Ammon's horn (tissue), 1 donor: ENCODE results near the gene SLC24A4.

Experiments used
- DNase-seq: peaks from one replicate; pipeline ENCODE4 v3.0.0-alpha.2; 2016; ENCODE audit warnings: low spot score

Gene SLC24A4

DNA sequence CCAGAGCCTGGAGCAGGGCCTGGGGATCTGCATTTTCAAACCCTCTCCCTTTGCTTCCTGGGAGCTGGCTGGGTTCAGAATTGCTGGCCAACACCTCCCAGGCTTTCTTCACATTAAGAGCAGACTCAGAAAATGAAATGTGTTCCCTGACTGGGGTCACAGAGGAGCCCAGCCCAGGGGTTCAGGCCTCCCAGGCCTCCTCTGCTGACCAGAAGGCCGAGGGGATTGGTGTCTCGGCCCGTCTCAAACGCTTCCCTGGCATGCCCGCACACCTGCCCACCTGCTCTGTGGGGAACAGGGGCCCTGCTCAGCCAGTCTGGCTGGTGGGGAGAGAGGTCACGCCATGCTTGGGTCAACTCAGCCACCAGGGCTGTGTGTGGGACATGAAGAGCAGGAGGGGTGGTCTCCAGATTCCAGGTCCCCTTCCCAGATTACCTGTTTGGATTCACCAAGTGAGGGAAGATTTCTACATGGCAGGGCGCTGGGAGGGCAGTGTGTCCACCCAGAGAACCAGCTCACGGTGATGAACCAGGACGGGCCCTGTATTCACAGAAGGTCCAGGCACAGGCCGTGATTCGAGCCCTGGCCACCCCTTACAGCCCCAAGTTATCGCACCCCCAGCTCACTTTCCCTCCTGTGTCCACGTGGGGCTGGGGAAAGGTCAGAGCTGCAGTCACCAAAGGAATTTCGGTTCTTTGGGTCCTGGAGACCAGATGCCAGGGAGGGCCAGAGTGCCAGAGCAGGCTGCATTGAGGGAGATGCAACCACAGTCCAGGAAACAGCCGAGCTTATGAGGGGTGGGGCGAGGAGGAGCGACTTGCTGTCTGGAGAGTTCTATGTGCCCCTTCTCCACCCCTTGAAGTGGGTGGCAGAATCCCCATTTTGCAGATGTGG lies 135.4 kb downstream of the SLC24A4 start:
- no peak for DNase-seq

GRCh38 chr14:92459030-92459949 lies 136.3 kb downstream of the SLC24A4 start:
- DNase-seq: no peak

- DNase-seq: no peak
Measured at GRCh38 chr14:92459950-92460421, 137.0 kb downstream of the SLC24A4 start.

GRCh38 chr14:92460541-92460915 lies 137.6 kb downstream of the SLC24A4 start:
- DNase-seq: no peak

DNA sequence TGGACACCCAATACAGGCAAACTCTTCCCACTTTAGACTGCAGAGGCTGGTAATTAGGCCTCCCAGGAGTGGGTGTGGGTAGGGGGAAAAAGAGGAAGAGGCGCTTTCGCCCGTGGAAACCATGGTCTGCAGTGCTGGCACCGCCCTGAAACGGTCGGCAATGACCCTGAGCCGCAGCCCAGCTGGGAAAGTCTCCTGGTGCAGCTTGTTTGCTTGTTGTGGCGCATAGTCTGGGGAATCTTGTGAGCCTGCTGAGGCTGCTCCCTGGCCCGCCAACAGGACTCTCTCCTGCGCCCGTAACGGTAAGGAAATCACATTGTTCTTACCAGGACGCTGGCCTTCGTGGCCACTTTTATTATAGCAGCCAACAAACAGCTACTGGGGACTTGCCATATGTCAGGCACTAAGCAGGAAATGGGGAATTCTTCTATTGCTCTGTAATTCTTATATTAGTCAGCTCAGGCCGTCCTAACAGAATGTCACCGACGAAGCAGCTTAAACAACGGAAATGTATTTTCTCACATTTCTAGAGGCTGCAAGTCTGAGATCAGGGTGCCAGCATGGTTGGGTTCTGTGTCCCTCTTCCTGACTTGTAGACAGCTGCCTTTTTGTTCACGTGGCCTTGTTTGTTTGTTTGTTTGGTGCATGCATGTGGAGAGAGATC lies 138.1 kb downstream of the SLC24A4 start:
- DNase-seq: no peak

DNA sequence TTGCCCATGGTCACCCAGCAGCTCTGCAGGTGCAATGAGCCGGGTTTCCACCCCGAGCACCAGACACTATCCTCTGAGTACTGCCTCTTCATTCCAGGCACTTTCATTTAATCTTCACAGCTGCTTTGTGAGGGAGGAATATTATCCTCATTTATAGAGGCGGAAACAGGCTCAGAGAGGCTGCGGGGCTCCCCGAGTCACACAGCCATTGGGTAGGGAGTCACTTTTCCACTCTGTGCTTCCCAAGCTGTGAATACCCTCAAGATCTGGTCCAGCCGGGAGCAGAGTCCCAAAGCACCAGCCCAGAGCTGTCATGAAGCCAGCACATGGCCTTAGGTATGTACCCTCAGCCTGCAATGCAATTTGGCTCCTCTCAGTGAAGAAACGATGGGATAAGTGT lies 138.9 kb downstream of the SLC24A4 start:
- DNase-seq: no peak

- DNase-seq: no peak
Measured at GRCh38 chr14:92462568-92462967, 139.6 kb downstream of the SLC24A4 start.

DNA sequence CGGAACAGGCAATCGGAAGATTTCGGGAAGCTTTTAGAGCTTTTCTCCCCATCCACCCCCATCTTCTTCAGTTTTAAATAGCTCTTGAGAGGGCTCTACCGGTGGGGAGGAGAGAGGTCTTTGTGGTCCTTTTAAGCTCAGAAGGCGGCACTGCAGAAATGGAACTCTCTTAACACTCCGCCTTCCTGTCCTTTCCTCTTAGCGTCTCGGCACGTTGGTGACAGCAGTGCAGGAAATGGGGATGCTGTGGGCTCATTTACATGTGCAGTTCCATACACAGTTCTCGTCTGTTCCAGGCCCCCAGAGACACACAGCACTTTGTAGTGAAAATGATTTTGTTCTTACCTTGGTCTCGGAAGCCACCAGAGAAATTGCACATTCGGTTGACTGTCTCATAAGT lies 140.2 kb downstream of the SLC24A4 start:
- DNase-seq: no peak

GRCh38 chr14:92464156-92464555 lies 141.2 kb downstream of the SLC24A4 start:
- no peak for DNase-seq

DNA sequence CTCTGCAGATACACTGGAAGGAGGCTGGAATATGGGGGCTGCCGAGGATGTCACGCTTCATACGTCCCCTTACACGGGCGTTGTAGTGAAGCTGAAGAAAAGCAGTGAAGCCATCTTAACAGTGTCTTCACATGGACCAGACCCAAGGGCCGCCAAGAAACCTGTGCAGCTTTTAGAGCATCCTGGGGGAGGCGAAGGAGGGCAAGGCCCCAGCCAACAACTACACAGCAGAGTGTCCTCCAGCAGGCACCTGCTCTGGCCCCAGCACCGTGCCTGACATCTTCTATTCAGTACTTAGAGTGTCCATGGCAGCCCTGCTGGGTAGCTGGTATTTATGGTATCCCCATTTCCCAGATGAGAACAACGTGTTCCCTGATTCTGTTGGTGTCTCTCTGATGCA lies 141.8 kb downstream of the SLC24A4 start:
- DNase-seq: no peak

DNA sequence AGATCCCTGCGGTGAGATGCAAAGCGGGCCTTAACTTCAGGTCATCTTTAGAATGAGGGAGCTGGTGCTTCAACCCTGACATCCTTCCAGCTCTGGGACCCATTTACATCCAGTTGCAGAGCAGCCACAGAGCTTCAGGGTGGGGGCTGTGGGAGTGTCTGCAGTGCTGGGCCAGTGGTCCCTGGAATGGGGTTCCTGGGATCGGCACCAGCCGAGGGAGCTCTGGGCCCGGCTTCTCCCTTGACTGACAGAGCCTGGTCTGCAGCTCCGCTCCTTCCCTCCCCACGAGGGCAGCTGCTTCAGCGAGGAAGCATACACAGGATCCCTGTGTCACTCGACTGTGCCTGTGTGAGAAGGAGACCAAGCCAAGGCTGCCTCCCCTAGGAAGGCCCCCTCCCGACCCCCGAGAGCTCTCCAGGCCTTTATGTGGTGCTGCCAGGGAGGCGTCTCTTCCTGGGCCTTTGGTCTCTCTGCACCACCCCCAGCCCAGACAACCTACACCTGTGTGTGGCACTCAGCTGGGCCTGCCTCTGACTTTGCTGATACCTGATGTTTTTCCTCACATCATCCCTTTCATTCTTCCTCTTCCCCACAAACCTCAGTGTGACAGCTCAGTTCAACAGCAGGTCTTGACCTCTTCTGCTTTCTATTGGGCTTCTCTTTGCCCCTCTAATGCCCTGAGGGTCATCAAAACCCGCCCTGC lies 142.5 kb downstream of the SLC24A4 start:
- no peak for DNase-seq

GRCh38 chr14:92466059-92466458 lies 143.1 kb downstream of the SLC24A4 start:
- DNase-seq: no peak

GRCh38 chr14:92469515-92469914 lies 146.6 kb downstream of the SLC24A4 start:
- no peak for DNase-seq

GRCh38 chr14:92470215-92470614 lies 147.2 kb downstream of the SLC24A4 start:
- no peak for DNase-seq

GRCh38 chr14:92470811-92471210 lies 147.8 kb downstream of the SLC24A4 start:
- no peak for DNase-seq

GRCh38 chr14:92471919-92472318 lies 149.0 kb downstream of the SLC24A4 start:
- no peak for DNase-seq

GRCh38 chr14:92472860-92473259 lies 149.9 kb downstream of the SLC24A4 start:
- no peak for DNase-seq

DNA sequence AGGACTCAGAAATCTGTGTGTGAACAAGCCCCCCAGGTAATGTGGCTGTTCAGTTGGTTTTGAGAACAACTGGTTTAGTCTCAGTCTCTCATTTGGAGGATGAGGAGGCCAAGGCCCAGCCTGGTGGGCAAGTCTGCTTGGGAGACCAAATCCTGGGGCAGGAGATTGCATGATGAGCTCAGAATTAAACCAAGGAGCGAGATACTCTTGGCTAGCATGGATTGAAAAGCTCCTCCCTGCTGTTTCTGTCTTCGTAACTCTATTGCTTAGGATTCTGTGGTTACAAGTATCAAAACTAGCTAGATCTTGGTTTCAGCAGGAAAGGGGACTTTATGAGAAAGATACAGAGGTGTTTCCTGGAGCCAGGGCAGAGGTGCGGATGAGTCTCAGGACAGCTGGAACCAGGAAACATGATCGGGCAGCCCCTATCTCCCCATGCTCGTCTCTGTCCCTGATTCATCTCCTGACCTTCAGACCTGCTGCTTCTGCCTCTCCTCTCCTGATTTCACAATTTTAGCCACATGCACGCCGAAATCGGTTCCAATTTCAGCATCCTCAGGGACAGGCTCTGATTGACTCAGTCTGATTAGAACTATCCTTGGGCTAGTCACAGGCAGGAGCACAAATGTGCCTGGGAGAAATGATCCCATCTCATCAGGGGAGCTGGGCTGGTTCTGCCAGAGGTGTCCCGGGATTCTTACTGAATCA lies 150.4 kb downstream of the SLC24A4 start:
- DNase-seq: no peak

GRCh38 chr14:92473969-92474535 lies 151.1 kb downstream of the SLC24A4 start:
- DNase-seq: no peak

GRCh38 chr14:92475037-92475436 lies 152.1 kb downstream of the SLC24A4 start:
- DNase-seq: no peak
